HG03571 (cell line): ENCODE results near the gene TPRA1.
"Not testable (repeated sequence)": the region's sequence is repeated elsewhere in the genome, so short reads cannot be mapped to it uniquely, and the experiment has no call there.

Experiments used
- ATAC-seq: cut with Tn5 transposase; IDR thresholded peaks from one replicate; pipeline ENCODE4 v1.9.1; 2021; ENCODE audit not compliant: unreplicated experiment

The TPRA1 gene

GRCh38 chr3:127539366-127540060 is 51.0 kb downstream of the TPRA1 start:
- no peak for ATAC-seq

GRCh38 chr3:127538569-127538968 is 52.0 kb downstream of the TPRA1 start:
- ATAC-seq = no peak

GRCh38 chr3:127536830-127537812 is 53.4 kb downstream of the TPRA1 start:
- no peak for ATAC-seq

- ATAC-seq = no peak
Observed at GRCh38 chr3:127535901-127536829, 54.4 kb downstream of the TPRA1 start.

GRCh38 chr3:127535106-127535785 is 55.3 kb downstream of the TPRA1 start:
- ATAC-seq = no peak

GRCh38 chr3:127534564-127534963 is 56.0 kb downstream of the TPRA1 start:
- ATAC-seq = no peak

- ATAC-seq = no peak
Observed at GRCh38 chr3:127534161-127534451, 56.4 kb downstream of the TPRA1 start.

GRCh38 chr3:127532561-127533203 is 57.9 kb downstream of the TPRA1 start:
- ATAC-seq = no peak

- ATAC-seq = no peak
Observed at GRCh38 chr3:127531821-127532220, 58.7 kb downstream of the TPRA1 start.

GRCh38 chr3:127530863-127531262 is 59.7 kb downstream of the TPRA1 start:
- ATAC-seq = not testable (repeated sequence)

- no peak for ATAC-seq
Observed at GRCh38 chr3:127529346-127530188, 61.0 kb downstream of the TPRA1 start.

GRCh38 chr3:127525373-127525772 is 65.2 kb downstream of the TPRA1 start:
- no peak for ATAC-seq

- no peak for ATAC-seq
Observed at GRCh38 chr3:127524296-127524896, 66.1 kb downstream of the TPRA1 start.
